ENCODE data around the gene STC2.

DNA sequence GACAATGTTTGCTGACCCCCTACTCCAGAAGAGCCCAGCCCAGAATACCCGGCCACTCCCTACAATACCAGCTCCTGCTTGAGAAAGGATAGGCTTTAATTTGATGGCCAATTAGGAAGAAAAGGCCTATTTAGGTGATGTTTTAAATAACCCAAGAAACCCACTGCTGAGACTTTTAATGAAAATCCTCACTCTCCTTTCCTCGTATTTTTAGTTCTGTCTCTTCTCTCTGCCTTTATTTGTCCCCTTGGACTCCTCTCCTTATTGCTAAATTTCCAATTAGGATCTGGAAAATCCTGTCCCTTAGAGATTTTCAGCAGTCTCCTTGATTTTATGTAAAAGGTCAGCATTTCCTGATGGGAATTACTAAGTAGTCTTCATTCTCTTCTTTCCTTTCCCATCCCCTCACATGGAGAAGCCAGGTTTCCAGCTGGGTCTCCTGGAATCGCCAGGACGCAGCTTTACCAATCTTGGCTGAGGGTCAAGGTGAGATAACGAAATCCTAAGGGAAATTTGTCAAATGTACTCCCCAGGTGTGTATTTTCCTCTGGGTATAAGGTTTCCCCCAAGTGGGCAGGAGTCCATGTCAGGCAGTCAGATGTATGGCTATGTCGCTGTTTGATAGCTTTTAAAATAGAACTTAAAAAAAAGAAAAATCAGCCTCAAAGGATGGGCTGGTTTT, 11.7 kb downstream of the STC2 start:
- TF ChIP-seq, protein P1, sequence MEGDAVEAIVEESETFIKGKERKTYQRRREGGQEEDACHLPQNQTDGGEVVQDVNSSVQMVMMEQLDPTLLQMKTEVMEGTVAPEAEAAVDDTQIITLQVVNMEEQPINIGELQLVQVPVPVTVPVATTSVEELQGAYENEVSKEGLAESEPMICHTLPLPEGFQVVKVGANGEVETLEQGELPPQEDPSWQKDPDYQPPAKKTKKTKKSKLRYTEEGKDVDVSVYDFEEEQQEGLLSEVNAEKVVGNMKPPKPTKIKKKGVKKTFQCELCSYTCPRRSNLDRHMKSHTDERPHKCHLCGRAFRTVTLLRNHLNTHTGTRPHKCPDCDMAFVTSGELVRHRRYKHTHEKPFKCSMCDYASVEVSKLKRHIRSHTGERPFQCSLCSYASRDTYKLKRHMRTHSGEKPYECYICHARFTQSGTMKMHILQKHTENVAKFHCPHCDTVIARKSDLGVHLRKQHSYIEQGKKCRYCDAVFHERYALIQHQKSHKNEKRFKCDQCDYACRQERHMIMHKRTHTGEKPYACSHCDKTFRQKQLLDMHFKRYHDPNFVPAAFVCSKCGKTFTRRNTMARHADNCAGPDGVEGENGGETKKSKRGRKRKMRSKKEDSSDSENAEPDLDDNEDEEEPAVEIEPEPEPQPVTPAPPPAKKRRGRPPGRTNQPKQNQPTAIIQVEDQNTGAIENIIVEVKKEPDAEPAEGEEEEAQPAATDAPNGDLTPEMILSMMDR (IDR thresholded peaks at IDR 0.05) = no peak
- TF ChIP-seq POLR2A (IDR thresholded peaks at IDR 0.05) = no peak
